HCT116 (cell line): ENCODE data around the gene ABHD12. TPM values are rescaled to one million over a fixed set of nuclear protein-coding genes. Genes with fewer than 3 reads are reported as not detected.

ENCODE experiments used
- ATAC-seq: fragments of 200-7000 bp; cut with Tn5 transposase; 2 replicates; pipeline ENCODE4 v1.9.1; 2020; ENCODE audit warnings: mild to moderate bottlenecking, moderate library complexity
- BruUV-seq: library from RNA; stranded (reverse); fragments of 400-500 nt; replicated peaks from 2 replicates; lab custom pipeline; 2021; lab: Mats Ljungman, UMichigan
- CTCF ChIA-PET: fragments of 300-600 bp; sonication (Branson Sonifier 250); formaldehyde crosslinking; loops from one replicate; lab custom pipeline; 2021; ENCODE audit warnings: antibody characterized with exemption; lab: Charles Lee
- POLR2A ChIA-PET: fragments of 300-600, 350-600 bp; sonication (Branson Sonifier 250); formaldehyde crosslinking; loops from one replicate; lab custom pipeline; 2021; ENCODE audit warnings: antibody characterized with exemption; lab: Charles Lee
- RAD21 ChIA-PET, 2 experiments: fragments of 300-600 bp; sonication (Branson Sonifier 250); formaldehyde crosslinking; loops; one replicate each; lab custom pipeline; 2023; ENCODE audit warnings: low total read pairs in 2 of 2; ENCODE audit not compliant: uncharacterized antibody in 2 of 2, unreplicated experiment in 2 of 2, low non-redundant PET in 1 of 2; lab: Charles Lee
- DNase-seq: peaks from one replicate; pipeline ENCODE4 v3.0.0-alpha.2; 2010; ENCODE audit warnings: low read depth, low spot score
- H2AFZ ChIP-seq: fragments of 200-600 bp; shearing (Covaris generic), sonication (generic); 2 replicates; pipeline ENCODE4 v1.6.1; 2017; ENCODE audit warnings: low read depth, mixed run types, mixed read lengths, antibody characterized with exemption, low read length; ENCODE audit not compliant: poor library complexity, severe bottlenecking
- H3K27ac ChIP-seq: 2 replicates; pipeline ENCODE4 v1.5.1; 2012; ENCODE audit warnings: low read depth, low read length
- H3K27me3 ChIP-seq: fragments of 200-600 bp; sonication (generic); 2 replicates; pipeline ENCODE4 v1.6.1; 2016; ENCODE audit warnings: mixed run types, low read length, mixed read lengths; ENCODE audit not compliant: insufficient read depth
- H3K36me3 ChIP-seq, 2 experiments: fragments of 200-500 bp in 1 of 2; fragments of 200-600 bp in 1 of 2; sonication (Bioruptor generic) in 1 of 2; sonication (generic) in 1 of 2; 2 replicates each; pipeline versions ENCODE4 v1.5.1 to v1.6.1; 2014 to 2016; ENCODE audit warnings: low read length in 2 of 2, inconsistent platforms in 1 of 2, mixed read lengths in 1 of 2, mixed run types in 1 of 2; ENCODE audit not compliant: insufficient read depth in 2 of 2, control insufficient read depth in 1 of 2
- H3K4me1 ChIP-seq, 2 experiments: fragments of 200-600 bp in 1 of 2; sonication (generic) in 1 of 2; 2 replicates each; pipeline versions ENCODE4 v1.5.1 to v1.6.1; 2012 to 2017; ENCODE audit warnings: low read length in 2 of 2, inconsistent platforms in 1 of 2, mild to moderate bottlenecking in 1 of 2, mixed read lengths in 1 of 2, mixed run types in 1 of 2, moderate library complexity in 1 of 2; ENCODE audit not compliant: insufficient read depth in 2 of 2, control insufficient read depth in 1 of 2
- H3K4me2 ChIP-seq: fragments of 200-600 bp; sonication (generic); 2 replicates; pipeline ENCODE4 v1.6.1; 2017; ENCODE audit warnings: mixed run types, low read length, mixed read lengths
- H3K4me3 ChIP-seq, 2 experiments: fragments of 200-600 bp in 1 of 2; sonication (generic) in 1 of 2; replicated peaks in 1 of 2; 2 replicates each; pipeline ENCODE4 v1.5.1; 2011 to 2016; ENCODE audit warnings: low read length in 2 of 2, control low read depth in 1 of 2, low read depth in 1 of 2, mild to moderate bottlenecking in 1 of 2, mixed read lengths in 1 of 2, mixed run types in 1 of 2
- H3K79me2 ChIP-seq: fragments of 200-600 bp; sonication (generic); 2 replicates; pipeline ENCODE4 v1.6.1; 2017; ENCODE audit warnings: mild to moderate bottlenecking, mixed run types, low read length, moderate library complexity, mixed read lengths; ENCODE audit not compliant: insufficient read depth
- H3K9ac ChIP-seq: fragments of 200-600 bp; sonication (generic); 2 replicates; pipeline ENCODE4 v1.6.1; 2016; ENCODE audit warnings: low read length, mixed read lengths
- H3K9me2 ChIP-seq: fragments of 200-600 bp; sonication (generic), shearing (Covaris generic); 2 replicates; pipeline ENCODE4 v1.6.1; 2017; ENCODE audit warnings: mixed run types, mild to moderate bottlenecking, moderate library complexity; ENCODE audit not compliant: insufficient read depth
- H3K9me3 ChIP-seq, 2 experiments: fragments of 200-500 bp in 1 of 2; fragments of 200-600 bp in 1 of 2; sonication (Bioruptor generic) in 1 of 2; sonication (generic) in 1 of 2; 2 replicates each; pipeline ENCODE4 v1.6.1; 2014 to 2017; ENCODE audit warnings: low read length in 2 of 2, mixed read lengths in 2 of 2, inconsistent platforms in 1 of 2, low read depth in 1 of 2, mild to moderate bottlenecking in 1 of 2, mixed run types in 1 of 2, moderate library complexity in 1 of 2; ENCODE audit not compliant: control insufficient read depth in 1 of 2, insufficient read depth in 1 of 2
- H4K20me1 ChIP-seq: fragments of 200-600 bp; sonication (generic), shearing (Covaris generic); 2 replicates; pipeline ENCODE4 v1.6.1; 2017; ENCODE audit warnings: mixed run types, mild to moderate bottlenecking, moderate library complexity; ENCODE audit not compliant: insufficient read depth
- ATF3 ChIP-seq: IDR thresholded peaks from 2 replicates; pipeline ENCODE4 v1.6.1; 2012
- CBX3 ChIP-seq: IDR thresholded peaks from 2 replicates; pipeline ENCODE4 v1.6.1; 2012; ENCODE audit warnings: low read depth
- CEBPB ChIP-seq: IDR thresholded peaks from 2 replicates; pipeline ENCODE4 v1.6.1; 2012; ENCODE audit warnings: low read depth
- CTCF ChIP-seq, 3 experiments: fragments of 200-600 bp in 1 of 3; sonication (generic) in 1 of 3; IDR thresholded peaks in 2 of 3; conservative IDR thresholded peaks in 1 of 3; 2 replicates each; pipeline ENCODE4 v1.5.1; 2012 to 2017; ENCODE audit warnings: low read depth in 2 of 3, low read length in 2 of 3, antibody characterized with exemption in 1 of 3, borderline replicate concordance in 1 of 3, control low read depth in 1 of 3, mild to moderate bottlenecking in 1 of 3, mixed read lengths in 1 of 3, mixed run types in 1 of 3, moderate library complexity in 1 of 3; ENCODE audit not compliant: insufficient read depth in 1 of 3
- FOSL1 ChIP-seq: IDR thresholded peaks from 2 replicates; pipeline ENCODE4 v1.6.1; 2012; ENCODE audit warnings: low read depth
- JUND ChIP-seq: IDR thresholded peaks from 2 replicates; pipeline ENCODE4 v1.6.1; 2012
- MAX ChIP-seq: IDR thresholded peaks from 2 replicates; pipeline ENCODE4 v1.6.1; 2012
- RAD21 ChIP-seq: IDR thresholded peaks from 2 replicates; pipeline ENCODE4 v1.6.1; 2012; ENCODE audit warnings: low read depth, mild to moderate bottlenecking
- SP1 ChIP-seq: IDR thresholded peaks from 2 replicates; pipeline ENCODE4 v1.6.1; 2012; ENCODE audit warnings: low read depth
- YY1 ChIP-seq: IDR thresholded peaks from 2 replicates; pipeline ENCODE4 v1.6.1; 2011; ENCODE audit warnings: low read length, low read depth, moderate library complexity, mild to moderate bottlenecking; ENCODE audit not compliant: insufficient replicate concordance; ENCODE audit errors: extremely low read depth
- ZNF274 ChIP-seq: fragments of 200-500 bp; sonication (Bioruptor generic); IDR thresholded peaks from 2 replicates; pipeline ENCODE4 v1.6.1; 2014; ENCODE audit warnings: mild to moderate bottlenecking, low read depth, low read length, inconsistent platforms
- intact Hi-C: fragments of 100-400 bp; cut with micrococcal nuclease; formaldehyde crosslinking; loops from 2 replicates; pipeline ENCODE4 v1.10.0; 2022
- total RNA-seq: library from RNA; stranded (reverse); gene quantifications from one replicate; pipeline ENCODE4 v1.2.1, GENCODE V29; 2021; ENCODE audit not compliant: unreplicated experiment

The ABHD12 gene
- total RNA-seq, 1 experiment from 2014 or later, result 31.7 TPM

- Histone ChIP-seq H3K36me3 (no peaks in the 10 kb centered on the region), H4K20me1 (no peaks in the 10 kb centered on the region), H3K27me3 (no peaks in the 10 kb centered on the region), H3K9me2 (no peaks in the 10 kb centered on the region), H3K9ac (peak overlapping the region; percentile 66), H3K27ac (peak overlapping the region; percentile 79), H2AFZ (no peak overlapping the region), H3K4me3 (peak overlapping the region; percentile 25 to 53), H3K9me3 (no peaks in the 10 kb centered on the region), H3K4me1 (peaks cover 37 to 43% of the 10 kb centered on the region in 2 experiments), H3K79me2 (no peaks in the 10 kb centered on the region), H3K4me2 (peak overlapping the region; percentile 93)
- ATAC-seq, result peak; percentile 76
- ChIA-PET RAD21 (interaction anchor here (0.9 to 1.1 kb wide), 3 partner anchors 63 to 89 kb away, joined by 3 to 6 read pairs (median 4); partner anchors contain the start of gene PYGB (in 1 of the 2)), CTCF (interaction anchor here (2.3 kb wide), 1 partner anchor 88 kb away, joined by 22 read pairs; no protein-coding TSS in a partner anchor), POLR2A (interaction anchor here (0.9 to 1.2 kb wide), 2 partner anchors 80 to 97 kb away, joined by 3 to 5 read pairs; partner anchors contain the start of genes ABHD12 and GINS1)
- DNase-seq, result peak; percentile 73
- TF ChIP-seq JUND (peak; percentile 88), CEBPB (no peak), CTCF (IDR thresholded peaks at IDR 0.05 in 2 of 3, conservative IDR thresholded peaks at IDR 0.05 in 1 of 3; ENCODE audit: borderline replicate concordance in 1 of 3, insufficient read depth in 1 of 3, low read depth in 2 of 3, low read length in 2 of 3) (peak; percentile 50 to 64 (median 63); a peak in 5 of 6 replicates), SP1 (peak; percentile 85), ATF3 (peak; percentile 58; the same call in 1 of the 2 replicates), CBX3 (peak; percentile 59; the same call in 1 of the 2 replicates), RAD21 (peak; percentile 83), ZNF274 (no peak), MAX (peak; percentile 45), YY1 (peak; percentile 19), FOSL1 (peak; percentile 81)
- BruUV-seq, result no TSS peak
- intact Hi-C loops, result loop anchor here (2.0 to 5.0 kb wide), 2 partner anchors 80 to 318 kb away; partner anchors contain the start of genes ABHD12 and APMAP
These were observed 80.2 kb downstream of the ABHD12 start for GRCh38 chr20:25310268-25310920.
